Medulla oblongata (tissue), 1 donor: ENCODE data around the gene SUPT6H.
A peak's percentile ranks its signal among the peaks of the same experiment; 100 is the strongest.

Experiments
- DNase-seq: peaks from one replicate; pipeline ENCODE4 v3.0.0-alpha.2; 2015; ENCODE audit errors: extremely low spot score

The SUPT6H gene

DNA sequence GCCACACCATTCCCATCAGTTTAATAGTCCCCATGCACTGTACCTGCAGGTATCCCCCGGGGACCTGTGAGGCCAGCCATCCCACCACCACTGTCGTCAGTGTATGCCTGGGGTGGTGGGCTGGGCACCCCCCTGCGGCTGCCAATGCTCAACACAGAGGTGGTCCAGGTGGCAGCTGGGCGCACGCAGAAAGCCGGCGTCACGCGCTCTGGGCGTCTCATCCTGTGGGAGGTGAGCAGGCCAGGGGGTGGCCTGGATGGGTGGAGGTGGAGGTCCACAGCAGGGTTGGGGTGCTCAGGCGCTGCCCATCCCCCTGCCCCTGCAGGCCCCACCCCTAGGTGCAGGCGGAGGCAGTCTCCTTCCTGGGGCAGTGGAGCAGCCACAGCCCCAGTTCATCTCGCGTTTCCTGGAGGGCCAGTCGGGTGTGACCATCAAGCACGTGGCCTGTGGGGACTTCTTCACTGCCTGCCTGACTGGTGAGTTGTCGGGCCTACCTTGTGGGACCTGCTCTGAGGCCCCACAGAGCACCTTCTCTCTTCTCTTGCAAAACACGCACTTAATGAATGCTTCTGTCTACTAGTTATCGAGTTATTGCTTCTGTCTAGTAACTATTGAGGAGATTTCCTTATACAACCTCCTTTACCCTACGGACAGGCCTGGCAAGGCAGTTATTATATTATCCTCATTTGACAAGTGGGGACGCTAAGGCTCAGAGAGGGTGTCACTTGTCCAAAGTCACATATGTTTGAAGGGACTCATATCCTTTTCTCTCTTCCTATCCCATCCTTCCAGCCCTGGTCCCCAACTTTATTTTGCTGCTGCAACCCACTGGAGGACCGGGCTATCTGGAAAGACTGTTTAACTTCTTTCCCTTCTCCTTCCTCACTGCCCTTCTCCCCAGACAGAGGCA lies 76.0 kb downstream of the SUPT6H start:
- no peak for DNase-seq

DNA sequence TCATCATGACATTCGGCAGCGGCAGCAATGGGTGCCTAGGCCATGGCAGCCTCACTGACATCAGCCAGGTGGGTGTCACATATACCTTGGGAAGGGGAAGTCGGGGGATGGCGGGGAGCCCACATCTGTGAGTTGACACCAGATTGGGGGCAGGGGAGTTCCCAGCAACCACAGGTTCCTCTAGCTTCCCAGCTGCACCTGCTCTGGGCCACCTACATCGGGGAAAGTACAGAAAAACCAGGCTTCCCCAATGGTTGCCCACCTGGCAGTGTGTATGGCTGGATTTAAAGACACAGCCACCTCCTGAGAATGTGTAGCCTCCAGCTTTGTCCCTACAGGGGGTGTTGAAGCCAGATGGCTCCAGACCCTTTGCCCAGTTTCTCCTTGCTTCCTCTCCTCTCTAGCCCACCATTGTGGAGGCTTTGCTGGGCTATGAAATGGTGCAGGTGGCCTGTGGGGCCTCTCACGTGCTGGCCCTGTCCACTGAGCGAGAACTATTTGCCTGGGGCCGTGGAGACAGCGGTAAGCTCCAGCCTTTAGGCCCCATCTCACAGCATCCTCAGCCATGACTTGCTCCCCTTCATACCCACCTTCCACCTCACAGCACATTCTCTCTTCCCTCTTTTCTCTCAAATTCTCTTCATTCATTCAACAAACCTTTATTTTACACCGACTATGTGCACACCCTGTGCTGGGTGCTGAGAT lies 76.8 kb downstream of the SUPT6H start:
- DNase-seq: no peak

DNA sequence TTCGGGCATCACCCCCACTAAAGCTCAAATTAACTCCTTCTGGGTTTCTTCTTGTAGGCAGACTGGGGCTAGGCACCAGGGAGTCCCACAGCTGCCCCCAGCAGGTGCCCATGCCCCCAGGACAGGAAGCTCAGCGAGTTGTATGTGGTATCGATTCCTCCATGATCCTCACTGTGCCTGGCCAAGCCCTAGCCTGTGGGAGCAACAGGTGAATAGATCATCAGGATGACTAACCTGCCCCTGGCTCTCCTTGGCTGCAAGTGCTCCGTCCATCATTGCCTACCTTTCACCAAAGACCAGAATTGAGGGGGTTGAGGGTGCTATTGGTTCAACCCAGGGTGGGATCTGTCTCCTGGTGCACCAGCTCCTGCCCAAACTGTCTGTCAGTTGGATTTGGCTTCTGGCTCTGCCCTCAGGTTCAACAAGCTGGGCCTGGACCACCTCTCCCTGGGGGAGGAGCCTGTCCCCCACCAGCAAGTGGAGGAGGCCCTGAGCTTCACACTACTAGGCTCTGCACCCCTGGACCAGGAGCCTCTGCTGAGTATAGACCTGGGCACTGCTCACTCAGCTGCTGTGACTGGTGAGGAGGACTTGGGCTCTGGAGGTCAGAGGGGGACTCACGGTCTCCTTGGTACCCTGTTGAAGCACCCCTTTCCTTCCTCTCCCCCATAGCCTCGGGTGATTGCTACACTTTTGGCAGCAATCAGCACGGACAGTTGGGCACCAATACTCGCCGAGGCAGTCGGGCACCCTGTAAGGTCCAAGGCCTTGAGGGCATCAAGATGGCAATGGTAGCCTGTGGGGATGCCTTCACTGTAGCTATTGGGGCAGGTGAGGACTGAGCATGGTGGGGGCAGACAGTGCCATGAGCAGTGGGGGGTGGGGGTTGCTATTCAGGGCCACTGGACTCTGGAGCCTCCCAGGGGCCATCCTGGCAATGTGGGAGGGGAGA lies 78.7 kb downstream of the SUPT6H start:
- DNase-seq: no peak

DNA sequence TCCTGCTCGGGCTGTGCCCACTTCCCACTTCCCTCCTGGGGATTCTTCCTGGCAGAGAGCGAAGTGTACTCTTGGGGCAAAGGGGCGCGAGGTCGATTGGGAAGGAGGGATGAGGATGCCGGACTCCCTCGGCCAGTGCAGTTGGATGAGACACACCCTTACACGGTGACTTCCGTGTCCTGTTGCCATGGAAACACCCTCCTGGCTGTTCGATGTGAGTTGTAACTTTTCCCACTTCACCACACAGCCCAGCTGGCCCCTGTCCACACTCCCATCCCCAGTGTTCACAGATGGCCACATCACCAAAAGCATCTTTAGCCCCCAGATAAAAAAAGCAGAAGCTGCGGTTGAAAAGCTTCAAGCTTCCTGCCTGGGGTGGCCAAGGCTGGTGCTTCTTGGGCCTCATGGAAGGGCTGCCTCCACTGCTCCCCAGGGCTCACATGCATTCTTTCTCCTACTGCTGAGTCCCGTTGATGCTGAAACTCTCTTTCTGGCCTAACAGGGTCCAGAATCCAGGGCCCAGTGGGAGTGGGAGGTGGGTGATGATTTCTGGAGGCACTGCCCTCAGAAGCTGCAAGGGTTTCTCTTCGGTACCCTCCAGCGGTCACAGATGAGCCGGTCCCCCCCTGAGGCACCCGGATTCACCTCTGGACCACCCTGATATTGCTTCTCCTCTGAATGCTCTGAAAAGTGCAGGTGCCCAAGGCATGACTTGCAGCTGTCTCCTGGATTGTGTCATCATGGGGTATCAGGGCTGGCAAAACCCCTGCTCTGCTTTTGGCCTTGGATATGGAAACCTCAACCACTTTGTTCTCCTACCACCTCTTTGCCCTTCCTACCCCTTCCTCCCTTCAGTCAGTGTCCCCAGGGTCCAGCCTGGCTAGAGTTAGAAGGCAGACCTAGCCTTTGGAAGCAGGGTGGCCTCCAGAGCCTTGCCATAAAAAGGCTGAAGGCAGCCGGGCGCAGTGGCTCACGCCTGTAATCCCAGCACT lies 79.6 kb downstream of the SUPT6H start:
- DNase-seq: peak; percentile 61

- peak; percentile 89 for DNase-seq
Measured at GRCh38 chr17:28743243-28744103, 81.5 kb downstream of the SUPT6H start, which contains the start of gene TRAF4. TSS of gene TRAF4 (plus strand) at chr17:28744011. CDS start at chr17:28744113, 102 bp downstream.

- DNase-seq: peak; percentile 60
Measured at GRCh38 chr17:28744104-28744971, 82.3 kb downstream of the SUPT6H start.

DNA sequence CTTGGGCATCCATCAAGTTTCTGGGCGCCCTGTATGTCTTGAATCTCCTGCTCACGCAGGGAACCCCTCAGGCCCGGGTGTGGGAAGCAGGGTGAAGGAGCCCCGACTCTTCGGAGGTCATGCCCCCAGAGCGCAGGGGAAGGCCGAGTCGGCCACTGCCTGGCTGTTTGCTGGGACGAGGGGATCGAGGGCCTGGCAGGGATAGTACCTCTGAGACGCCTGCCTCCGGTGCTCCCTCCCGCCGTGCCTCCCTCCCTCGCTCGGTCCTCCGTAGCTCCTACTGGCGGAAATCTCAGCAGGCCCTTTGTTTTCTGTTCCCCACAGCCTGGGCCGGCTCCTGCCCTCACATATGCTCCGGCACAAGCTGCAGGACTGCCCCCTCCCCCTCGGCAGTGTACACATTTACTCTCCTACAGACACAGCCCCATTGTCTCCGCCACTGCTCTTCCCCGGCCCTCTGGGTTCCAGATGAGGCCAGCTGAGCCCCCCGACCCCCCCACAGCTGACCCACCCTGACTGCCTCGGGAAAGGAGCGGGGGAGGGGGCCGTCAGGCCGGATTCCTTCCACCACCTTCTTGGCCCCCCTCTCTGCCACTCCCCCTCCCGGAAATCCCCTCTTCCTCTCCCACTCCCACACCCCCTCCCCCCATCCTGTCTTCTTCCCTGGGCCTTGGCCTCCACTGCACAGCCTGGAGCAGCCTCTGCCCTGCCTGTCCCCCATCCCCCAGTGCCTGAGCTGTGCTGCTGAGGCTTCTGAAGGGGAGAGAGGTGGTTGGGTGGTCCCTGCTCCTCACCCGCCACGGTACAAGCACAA lies 83.2 kb downstream of the SUPT6H start:
- DNase-seq: peak; percentile 94

GRCh38 chr17:28745786-28746411 lies 83.9 kb downstream of the SUPT6H start:
- DNase-seq: no peak

DNA sequence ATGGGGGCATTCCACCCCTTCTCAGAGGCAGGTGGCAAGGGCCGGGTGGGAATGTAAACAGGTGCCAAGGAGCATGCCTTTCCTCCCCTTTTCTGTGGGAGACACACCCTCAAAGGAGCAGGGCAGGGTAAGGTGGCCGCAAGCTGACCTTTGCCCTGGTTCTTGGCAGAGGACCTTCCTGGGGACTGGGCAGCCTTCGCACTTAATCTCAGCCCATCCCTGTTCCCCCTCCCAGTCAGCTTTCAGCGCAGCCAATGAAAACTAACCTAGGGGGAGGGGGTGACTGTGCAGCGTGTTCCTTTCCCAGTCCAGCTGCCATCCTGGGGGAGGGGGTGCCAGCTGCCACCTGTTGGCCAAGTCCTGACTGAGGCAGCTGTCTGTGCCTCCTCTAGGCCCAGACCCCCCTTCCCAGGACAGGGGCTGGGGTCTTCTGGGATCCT lies 84.6 kb downstream of the SUPT6H start:
- peak; percentile 63 for DNase-seq

DNA sequence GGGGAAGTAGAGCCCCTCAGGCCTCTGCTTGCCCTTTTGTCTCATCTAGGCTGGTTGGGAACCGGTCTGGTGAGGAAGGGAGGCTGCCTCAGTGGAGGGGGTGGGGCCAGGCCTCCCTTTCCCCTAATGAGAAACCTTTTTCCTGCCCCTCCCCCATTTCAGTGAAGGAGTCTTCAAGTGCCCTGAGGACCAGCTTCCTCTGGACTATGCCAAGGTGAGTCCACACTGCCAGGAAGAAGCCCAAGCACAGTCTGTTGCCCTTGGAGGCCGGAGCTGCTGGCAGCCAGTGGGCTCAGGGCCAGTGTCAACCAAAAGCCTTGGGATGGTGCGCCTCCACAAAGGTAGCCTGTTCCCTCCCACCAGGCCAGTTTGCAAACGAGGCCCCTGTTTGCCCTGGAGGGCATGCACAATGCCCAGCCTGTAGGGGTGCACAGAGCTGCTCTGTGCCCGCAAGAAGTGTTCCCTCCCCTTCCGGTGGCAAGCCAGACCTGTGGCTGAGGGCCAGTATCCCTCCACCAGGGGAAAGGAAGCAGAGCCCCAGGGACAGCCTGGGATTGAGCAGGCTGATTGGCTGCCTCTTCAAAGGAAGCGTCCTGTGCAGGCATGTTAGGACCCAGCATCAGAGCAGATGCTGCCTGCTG lies 85.2 kb downstream of the SUPT6H start:
- DNase-seq: peak; percentile 75

GRCh38 chr17:28747801-28748750 lies 86.1 kb downstream of the SUPT6H start:
- DNase-seq: no peak

DNA sequence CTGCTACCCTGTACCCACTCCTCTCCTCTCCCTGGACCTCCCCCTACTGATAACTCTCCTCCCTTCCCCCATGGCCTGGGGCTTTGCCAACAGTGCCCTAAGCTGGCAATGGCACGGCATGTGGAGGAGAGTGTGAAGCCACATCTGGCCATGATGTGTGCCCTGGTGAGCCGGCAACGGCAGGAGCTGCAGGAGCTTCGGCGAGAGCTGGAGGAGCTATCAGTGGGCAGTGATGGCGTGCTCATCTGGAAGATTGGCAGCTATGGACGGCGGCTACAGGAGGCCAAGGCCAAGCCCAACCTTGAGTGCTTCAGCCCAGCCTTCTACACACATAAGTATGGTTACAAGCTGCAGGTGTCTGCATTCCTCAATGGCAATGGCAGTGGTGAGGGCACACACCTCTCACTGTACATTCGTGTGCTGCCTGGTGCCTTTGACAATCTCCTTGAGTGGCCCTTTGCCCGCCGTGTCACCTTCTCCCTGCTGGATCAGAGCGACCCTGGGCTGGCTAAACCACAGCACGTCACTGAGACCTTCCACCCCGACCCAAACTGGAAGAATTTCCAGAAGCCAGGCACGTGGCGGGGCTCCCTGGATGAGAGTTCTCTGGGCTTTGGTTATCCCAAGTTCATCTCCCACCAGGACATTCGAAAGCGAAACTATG lies 87.0 kb downstream of the SUPT6H start:
- DNase-seq: no peak

DNA sequence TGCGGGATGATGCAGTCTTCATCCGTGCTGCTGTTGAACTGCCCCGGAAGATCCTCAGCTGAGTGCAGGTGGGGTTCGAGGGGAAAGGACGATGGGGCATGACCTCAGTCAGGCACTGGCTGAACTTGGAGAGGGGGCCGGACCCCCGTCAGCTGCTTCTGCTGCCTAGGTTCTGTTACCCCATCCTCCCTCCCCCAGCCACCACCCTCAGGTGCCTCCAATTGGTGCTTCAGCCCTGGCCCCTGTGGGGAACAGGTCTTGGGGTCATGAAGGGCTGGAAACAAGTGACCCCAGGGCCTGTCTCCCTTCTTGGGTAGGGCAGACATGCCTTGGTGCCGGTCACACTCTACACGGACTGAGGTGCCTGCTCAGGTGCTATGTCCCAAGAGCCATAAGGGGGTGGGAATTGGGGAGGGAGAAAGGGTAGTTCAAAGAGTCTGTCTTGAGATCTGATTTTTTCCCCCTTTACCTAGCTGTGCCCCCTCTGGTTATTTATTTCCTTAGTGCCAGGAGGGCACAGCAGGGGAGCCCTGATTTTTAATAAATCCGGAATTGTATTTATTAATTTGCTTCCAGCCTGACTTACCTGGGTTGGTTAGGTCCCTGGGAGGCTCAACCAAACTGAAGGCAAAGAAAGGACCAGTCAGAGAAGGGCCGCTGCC lies 87.6 kb downstream of the SUPT6H start:
- no peak for DNase-seq
